DOHH2 (cell line): ENCODE data around the gene TAPBPL.
"Not testable (repeated sequence)": the region's sequence is repeated elsewhere in the genome, so short reads cannot be mapped to it uniquely, and the experiment has no call there.

Experiments
- H3F3A ChIP-seq: fragments of 200-600 bp; sonication (generic), shearing (Covaris generic); 2 replicates; pipeline ENCODE4 v1.6.0; 2016; ENCODE audit warnings: antibody characterized with exemption, mild to moderate bottlenecking; ENCODE audit not compliant: control insufficient read depth, insufficient read depth
- H3K27ac ChIP-seq: fragments of 200-600 bp; sonication (generic); 2 replicates; pipeline ENCODE4 v1.5.1; 2014; ENCODE audit warnings: low read depth, mild to moderate bottlenecking, low read length, moderate library complexity
- H3K27me3 ChIP-seq: fragments of 200-600 bp; sonication (generic); 2 replicates; pipeline ENCODE4 v1.6.1; 2014; ENCODE audit warnings: mild to moderate bottlenecking, low read length, mixed read lengths; ENCODE audit not compliant: control insufficient read depth
- H3K36me3 ChIP-seq: fragments of 200-600 bp; sonication (generic); 2 replicates; pipeline ENCODE4 v1.6.1; 2014; ENCODE audit warnings: mild to moderate bottlenecking, low read length, moderate library complexity, mixed read lengths; ENCODE audit not compliant: control insufficient read depth
- H3K4me1 ChIP-seq: fragments of 200-600 bp; sonication (generic); 2 replicates; pipeline ENCODE4 v1.6.1; 2014; ENCODE audit warnings: mild to moderate bottlenecking, low read length, mixed read lengths; ENCODE audit not compliant: control insufficient read depth
- H3K4me2 ChIP-seq: fragments of 200-600 bp; sonication (generic); 2 replicates; pipeline ENCODE4 v1.6.0; 2014; ENCODE audit warnings: mild to moderate bottlenecking, low read length, moderate library complexity
- H3K4me3 ChIP-seq: fragments of 200-600 bp; sonication (generic); 2 replicates; pipeline ENCODE4 v1.5.1; 2014; ENCODE audit warnings: mild to moderate bottlenecking, low read length, mixed read lengths
- H3K79me2 ChIP-seq: fragments of 200-600 bp; sonication (generic); 2 replicates; pipeline ENCODE4 v1.6.1; 2014; ENCODE audit warnings: mild to moderate bottlenecking, low read length, mixed read lengths; ENCODE audit not compliant: control insufficient read depth
- H3K9me2 ChIP-seq: fragments of 200-600 bp; sonication (generic); replicated peaks from 2 replicates; pipeline ENCODE4 v1.6.1; 2014; ENCODE audit warnings: mild to moderate bottlenecking, low read length, mixed read lengths; ENCODE audit not compliant: control insufficient read depth
- H3K9me3 ChIP-seq: fragments of 200-600 bp; sonication (generic); 2 replicates; pipeline ENCODE4 v1.6.1; 2014; ENCODE audit warnings: antibody characterized with exemption, low read length, mixed read lengths; ENCODE audit not compliant: control insufficient read depth, insufficient read depth
- H4K20me1 ChIP-seq: fragments of 200-600 bp; sonication (generic); 2 replicates; pipeline ENCODE4 v1.6.0; 2014; ENCODE audit warnings: low read depth, mild to moderate bottlenecking, antibody characterized with exemption, low read length, moderate library complexity; ENCODE audit not compliant: control insufficient read depth, insufficient read depth
- EZH2phosphoT487 ChIP-seq: fragments of 200-600 bp; sonication (generic); IDR thresholded peaks from 2 replicates; pipeline ENCODE4 v1.6.1; 2017; ENCODE audit warnings: borderline replicate concordance, mild to moderate bottlenecking, antibody characterized with exemption, low read length, moderate library complexity, mixed read lengths
- TF ChIP-seq, protein P1 (sequence below): fragments of 200-600 bp; sonication (generic); IDR thresholded peaks from one replicate; pipeline ENCODE4 v1.5.1; 2014; ENCODE audit warnings: antibody characterized with exemption, mild to moderate bottlenecking, low read depth, low read length; ENCODE audit not compliant: poor library complexity, severe bottlenecking

TAPBPL gene

DNA sequence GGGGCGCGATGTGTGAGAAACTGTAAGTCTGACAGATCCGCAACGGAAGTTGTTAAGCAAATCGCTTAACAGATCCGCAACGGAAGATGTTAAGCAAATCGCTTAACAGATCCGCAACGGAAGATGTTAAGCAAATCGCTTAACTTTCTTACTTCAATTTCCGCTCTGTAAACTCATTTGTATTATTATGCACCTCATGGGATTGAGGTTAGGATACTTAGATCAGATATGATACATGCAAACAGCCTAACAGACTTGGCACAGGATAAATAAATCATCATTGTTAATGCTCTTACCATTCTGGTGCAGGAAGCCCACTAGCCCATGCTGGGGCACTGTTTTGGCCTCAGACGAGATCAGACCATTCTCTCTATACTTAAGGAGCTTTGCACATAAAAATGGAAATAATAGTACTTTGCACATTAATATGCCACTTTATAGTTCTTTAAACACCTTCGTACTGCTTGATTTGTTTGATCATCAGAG is 42.5 kb downstream of the TAPBPL start:
- peak overlapping the region; percentile 95 for H3K27ac ChIP-seq
- H3K4me3 ChIP-seq, result peak overlapping the region; percentile 87
- no peak for TF ChIP-seq EZH2phosphoT487
- TF ChIP-seq, protein P1, sequence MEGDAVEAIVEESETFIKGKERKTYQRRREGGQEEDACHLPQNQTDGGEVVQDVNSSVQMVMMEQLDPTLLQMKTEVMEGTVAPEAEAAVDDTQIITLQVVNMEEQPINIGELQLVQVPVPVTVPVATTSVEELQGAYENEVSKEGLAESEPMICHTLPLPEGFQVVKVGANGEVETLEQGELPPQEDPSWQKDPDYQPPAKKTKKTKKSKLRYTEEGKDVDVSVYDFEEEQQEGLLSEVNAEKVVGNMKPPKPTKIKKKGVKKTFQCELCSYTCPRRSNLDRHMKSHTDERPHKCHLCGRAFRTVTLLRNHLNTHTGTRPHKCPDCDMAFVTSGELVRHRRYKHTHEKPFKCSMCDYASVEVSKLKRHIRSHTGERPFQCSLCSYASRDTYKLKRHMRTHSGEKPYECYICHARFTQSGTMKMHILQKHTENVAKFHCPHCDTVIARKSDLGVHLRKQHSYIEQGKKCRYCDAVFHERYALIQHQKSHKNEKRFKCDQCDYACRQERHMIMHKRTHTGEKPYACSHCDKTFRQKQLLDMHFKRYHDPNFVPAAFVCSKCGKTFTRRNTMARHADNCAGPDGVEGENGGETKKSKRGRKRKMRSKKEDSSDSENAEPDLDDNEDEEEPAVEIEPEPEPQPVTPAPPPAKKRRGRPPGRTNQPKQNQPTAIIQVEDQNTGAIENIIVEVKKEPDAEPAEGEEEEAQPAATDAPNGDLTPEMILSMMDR, result peak; percentile 47
- peaks cover 12% of the 10 kb centered on the region for H3F3A ChIP-seq
- peaks cover 82% of the 10 kb centered on the region for H3K36me3 ChIP-seq
- peaks cover 70% of the 10 kb centered on the region for H3K79me2 ChIP-seq
- peaks cover 35% of the 10 kb centered on the region for H3K4me1 ChIP-seq
- peak overlapping the region; percentile 95 for H3K4me2 ChIP-seq
- no peaks in the 10 kb centered on the region for H4K20me1 ChIP-seq
- H3K9me2 ChIP-seq, result no peaks in the 10 kb centered on the region
- H3K9me3 ChIP-seq, result no peaks in the 10 kb centered on the region
- no peaks in the 10 kb centered on the region for H3K27me3 ChIP-seq

- TF ChIP-seq, protein P1, result no peak
- no peak for TF ChIP-seq EZH2phosphoT487
- peaks cover 77% of the 10 kb centered on the region for H3K79me2 ChIP-seq
- H4K20me1 ChIP-seq, result no peaks in the 10 kb centered on the region
- no peaks in the 10 kb centered on the region for H3K27me3 ChIP-seq
- peaks cover 13% of the 10 kb centered on the region for H3F3A ChIP-seq
- peaks cover 89% of the 10 kb centered on the region for H3K36me3 ChIP-seq
- peak overlapping the region; percentile 95 for H3K27ac ChIP-seq
- H3K9me2 ChIP-seq, result no peaks in the 10 kb centered on the region
- H3K4me1 ChIP-seq, result peaks cover 35% of the 10 kb centered on the region
- H3K4me2 ChIP-seq, result peak overlapping the region; percentile 95
- H3K9me3 ChIP-seq, result no peaks in the 10 kb centered on the region
- peak overlapping the region; percentile 87 for H3K4me3 ChIP-seq
Observed at GRCh38 chr12:6494968-6495367, 43.1 kb downstream of the TAPBPL start.

DNA sequence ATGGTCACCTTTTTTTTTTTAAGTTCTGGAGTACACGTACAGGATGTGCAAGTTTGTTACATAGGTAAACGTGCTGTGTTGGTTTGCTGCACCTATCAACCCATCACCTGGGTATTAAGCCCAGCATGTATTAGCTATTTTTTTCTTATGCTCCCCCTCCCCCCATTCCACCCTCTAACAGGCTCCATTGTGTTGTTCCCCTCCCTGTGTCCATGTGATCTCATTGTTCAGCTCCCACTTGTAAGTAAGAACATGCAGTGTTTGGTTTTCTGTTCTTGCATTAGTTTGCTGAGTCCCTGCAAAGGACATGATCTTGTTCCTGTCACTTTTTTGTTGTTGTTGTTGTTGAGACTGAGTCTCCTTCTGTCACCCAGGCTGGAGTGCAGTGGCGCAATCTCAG is 45.4 kb downstream of the TAPBPL start:
- Histone ChIP-seq H3K4me3 (peak overlapping the region; percentile 0; the same call in 1 of the 2 replicates), H3F3A (peaks cover 13% of the 10 kb centered on the region), H3K36me3 (peaks cover 90% of the 10 kb centered on the region), H3K4me1 (peaks cover 32% of the 10 kb centered on the region), H3K79me2 (peaks cover 89% of the 10 kb centered on the region)
- H3K27me3 ChIP-seq, H4K20me1 ChIP-seq, H3K9me2 ChIP-seq, H3K9me3 ChIP-seq, H3K4me2 ChIP-seq, H3K27ac ChIP-seq: not testable (repeated sequence)

DNA sequence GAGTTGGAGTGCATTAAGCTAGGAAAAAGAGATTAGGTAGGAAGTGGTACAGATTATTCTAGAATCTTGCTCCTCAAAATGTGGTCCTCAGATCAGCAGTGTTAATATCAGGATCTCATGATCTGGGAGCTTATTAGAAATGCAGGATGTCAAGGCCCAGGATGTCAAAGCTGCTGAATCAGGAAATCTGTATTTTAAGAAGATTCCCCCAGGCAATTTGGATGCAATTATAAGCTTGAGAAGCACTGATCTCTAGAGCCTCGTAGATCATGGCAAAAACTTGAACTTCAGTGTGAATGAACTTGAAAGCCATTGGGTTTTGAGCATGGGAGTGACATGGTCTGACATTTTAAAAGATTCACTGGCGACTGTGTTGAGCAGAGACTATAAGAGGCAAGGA is 48.6 kb downstream of the TAPBPL start:
- TF ChIP-seq EZH2phosphoT487, result no peak
- Histone ChIP-seq H3K9me3 (no peaks in the 10 kb centered on the region), H3K9me2 (no peaks in the 10 kb centered on the region), H3K4me3 (no peak overlapping the region), H3K4me1 (peaks cover 24% of the 10 kb centered on the region), H3K27ac (no peak overlapping the region), H3K79me2 (peaks cover 100% of the 10 kb centered on the region), H4K20me1 (no peaks in the 10 kb centered on the region), H3K4me2 (no peak overlapping the region), H3K36me3 (peaks cover 92% of the 10 kb centered on the region), H3K27me3 (no peaks in the 10 kb centered on the region), H3F3A (0 out of 2 replicates have a peak, but pooled peaks cover 7% of the 10 kb centered on the region)
